Activated naive CD4-positive, alpha-beta T cell (primary cell): ENCODE measurements around the gene ATAD2B.
A peak's percentile ranks its signal among the peaks of the same experiment; 100 is the strongest.
"Not testable (repeated sequence)": the region's sequence is repeated elsewhere in the genome, so short reads cannot be mapped to it uniquely, and the experiment has no call there.

ENCODE experiments used
- DNase-seq, 4 experiments: peaks; one replicate each; lab custom pipeline; 2025; lab: John Stamatoyannopoulos, UW

ATAD2B gene

DNA sequence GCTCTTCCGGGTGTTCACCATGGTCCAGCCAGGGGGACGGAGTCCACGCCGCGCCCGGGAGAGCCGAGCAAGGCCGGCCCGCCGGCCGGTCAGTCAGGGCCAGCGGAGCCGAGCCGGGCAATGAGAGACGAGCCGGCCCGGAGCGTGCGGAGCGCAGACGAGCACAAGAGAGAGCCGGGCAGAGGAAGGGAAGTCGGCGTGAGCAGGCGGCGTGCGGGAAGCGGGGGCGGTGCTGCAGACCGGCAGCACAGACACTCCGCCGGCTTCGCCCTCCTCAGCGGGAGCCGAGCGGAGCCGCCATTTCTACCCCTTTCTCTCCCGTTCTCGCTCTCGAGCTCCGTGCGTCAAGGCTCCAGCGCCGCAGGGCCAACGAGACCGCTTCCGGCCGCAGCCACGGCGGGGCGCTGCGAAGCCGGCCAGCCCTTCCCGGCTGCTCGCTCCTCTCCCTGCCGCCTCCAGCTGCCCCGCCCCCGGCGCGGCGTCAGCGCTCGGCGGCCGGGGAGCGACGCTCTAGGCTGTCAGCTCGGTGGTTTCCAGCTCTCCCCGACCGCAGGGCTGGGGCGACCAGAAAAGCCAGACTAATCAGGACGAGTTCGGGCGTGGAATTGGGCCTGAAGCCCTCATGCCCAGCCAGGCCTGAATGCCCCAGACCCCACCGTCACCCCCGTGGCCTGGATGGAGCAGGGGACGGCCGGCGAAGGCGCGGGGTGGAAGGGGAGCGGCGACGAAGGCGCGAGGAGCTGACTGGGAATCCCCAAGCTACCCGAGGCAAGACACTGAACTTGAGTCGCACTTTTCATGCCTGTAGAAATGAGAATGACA, at the start of gene ATAD2B:
Gene ATAD2B (minus strand): TSS at position 374 of the 822 bp plus-strand sequence. CDS start 353 bp downstream, at position 21.
- DNase-seq, result peak; percentile 72 to 93 (median 83)

DNA sequence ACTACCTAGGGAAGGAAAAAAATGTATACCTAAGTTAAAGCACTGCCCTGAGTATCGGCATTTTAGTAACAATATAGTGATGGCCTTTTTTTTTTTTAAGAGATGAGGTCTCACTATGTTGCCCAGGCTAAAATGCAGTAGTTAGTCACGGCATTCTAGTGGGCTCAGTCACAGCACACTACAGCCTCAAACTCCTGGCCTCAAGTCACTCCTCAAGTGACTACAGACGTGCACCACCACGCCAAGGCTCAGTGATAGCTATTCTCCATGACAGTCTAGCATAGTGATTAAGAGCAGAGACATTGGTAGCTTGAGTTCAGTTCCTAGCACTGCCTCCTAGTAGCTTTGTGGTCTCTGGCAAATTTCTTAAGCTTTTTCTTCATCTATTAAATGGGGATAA, 40.9 kb upstream of the ATAD2B start:
- DNase-seq, result no peak

DNA sequence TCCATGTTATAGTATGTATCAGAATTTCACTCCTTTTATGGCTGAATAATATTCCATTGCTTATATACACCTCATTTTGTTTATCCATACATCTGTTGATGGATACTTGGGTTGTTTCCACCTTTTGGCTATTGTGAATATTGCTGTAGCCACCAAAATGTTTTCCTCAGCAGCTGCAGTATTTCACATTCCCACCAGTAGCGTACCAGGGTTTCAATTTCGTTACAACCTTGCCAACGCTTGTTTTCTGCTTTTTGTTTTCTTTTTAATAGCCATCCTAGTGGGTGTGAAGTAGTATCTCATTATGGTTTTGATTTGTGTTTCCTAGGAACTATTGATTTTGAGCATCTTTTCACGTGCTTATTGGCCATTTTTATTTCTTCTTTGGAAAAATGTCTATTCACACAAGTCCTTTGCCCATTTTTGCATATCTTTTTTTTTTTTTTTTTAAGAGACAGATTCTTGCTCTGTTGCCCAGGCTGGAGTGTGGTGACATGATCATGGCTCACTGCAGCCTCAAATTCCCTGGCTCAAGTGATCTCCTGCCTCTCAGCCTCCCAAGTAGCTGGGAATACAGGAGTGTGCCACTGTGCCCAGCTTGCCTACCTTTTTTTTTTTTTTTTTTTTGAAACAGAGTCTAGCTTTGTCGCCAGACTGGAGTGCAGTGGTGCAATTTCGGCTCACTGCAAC, 27.5 kb upstream of the ATAD2B start:
- DNase-seq, result no peak

DNA sequence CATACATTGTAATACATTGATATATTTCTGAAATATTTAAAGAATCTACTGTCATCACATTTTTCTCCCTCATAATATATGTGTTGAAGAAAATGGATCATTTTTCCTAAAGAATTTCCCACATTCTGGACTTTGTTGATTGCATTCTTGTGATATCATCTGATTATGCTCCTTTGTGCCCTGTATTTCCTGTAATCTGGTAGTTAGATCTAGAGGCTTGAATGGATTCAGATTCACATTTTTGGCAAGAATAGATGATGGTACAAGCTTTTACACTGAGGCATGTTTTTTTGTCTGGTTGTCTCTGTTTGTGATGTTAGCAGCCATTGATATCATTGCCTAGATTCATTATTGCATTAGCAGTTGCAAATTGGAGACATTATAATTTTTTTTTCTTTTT, 26.7 kb upstream of the ATAD2B start:
- DNase-seq, result no peak

DNA sequence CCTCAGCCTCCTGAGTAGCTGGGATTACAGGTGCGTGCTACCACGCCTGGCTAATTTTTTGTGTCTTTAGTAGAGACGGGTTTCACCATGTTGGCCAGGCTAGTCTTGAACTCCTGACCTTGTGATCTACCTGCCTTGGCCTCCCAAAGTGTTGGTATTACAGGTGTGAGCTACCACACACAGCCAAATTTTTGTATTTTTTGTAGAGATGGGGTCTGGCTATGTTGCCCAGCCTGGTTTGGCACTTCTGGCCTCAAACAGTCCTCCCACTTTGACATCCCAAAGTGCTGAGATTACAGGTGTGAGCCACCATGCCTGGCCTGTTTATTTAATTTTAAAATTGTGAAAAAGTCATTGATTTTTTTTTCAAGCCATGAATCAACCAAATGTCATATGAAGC, 25.6 kb upstream of the ATAD2B start:
- not testable (repeated sequence) for DNase-seq

DNA sequence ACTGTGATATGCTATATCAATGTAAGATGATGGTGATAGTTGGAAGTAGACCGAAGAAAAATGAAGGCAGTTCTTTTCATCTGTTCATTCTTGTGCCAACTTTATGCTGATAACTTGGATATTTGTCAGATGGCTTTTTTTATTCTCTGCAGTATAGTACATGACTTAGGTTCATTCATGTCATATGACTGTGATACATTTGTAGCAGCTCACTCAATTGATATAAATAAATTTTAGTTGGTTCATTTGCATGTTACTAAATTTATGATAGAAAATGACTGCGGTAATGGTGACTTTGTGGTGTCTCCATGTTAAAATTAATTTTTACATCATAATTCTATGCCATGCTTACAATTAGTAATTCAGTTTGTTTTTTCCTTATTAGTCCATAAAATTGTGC, 20.4 kb upstream of the ATAD2B start:
- no peak for DNase-seq

DNA sequence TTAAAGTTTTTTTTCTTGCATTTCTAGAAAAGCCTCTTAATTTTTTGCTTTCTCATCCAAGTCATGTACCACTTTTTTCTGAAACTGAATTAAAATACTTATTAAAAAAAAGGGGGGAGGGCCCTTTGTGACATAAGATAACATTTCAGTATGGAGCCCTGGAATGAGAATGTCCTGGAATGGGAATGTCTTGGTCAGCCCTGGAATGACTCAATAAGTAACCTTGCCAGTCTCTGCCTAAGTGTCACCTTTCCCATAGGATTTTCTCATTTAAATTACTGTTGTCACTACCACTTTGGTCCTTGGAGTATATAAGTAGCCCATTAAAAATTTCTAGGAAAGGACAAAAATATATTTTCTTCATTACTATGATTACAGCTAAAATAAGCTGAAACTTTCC, 18.1 kb upstream of the ATAD2B start:
- DNase-seq, result no peak

DNA sequence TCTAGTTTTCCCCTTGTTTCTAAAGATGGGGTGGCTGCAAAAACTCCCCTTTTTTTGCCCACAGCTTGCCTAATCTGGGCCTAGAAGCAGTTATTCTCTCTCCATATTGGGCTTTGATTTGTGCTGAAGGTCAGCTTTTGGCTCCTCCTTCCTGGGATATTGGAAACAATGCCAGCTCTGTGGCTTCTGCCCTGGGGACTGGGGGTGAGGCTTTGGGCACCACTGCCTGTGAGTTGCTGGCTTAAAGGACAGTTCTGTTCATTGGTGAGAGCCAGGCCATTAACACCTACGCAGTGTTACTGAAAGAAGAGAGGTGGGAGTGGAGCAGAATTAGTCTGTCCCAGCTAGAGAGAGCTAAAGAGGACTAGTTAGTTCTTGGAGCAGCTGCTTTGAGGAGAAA, 17.6 kb upstream of the ATAD2B start:
- DNase-seq, result no peak

DNA sequence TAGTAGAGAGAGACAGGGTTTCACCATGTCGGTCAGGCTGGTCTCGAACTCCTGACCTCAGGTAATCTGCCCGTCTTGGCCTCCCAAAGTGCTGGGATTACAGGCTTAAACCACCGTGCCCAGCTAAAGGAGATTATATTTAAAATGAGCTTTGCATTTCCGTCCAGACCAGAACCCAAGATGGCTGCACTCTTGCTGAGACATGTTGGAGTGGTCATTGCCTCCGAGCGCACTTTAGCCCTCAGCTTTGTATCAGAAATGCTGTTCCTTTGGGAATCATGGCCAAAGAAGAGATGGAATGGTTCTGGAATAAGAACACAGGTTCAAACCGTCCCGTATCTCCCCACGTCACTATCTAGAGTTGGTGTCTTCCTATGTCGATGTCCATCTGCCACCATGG, 16.7 kb upstream of the ATAD2B start:
- DNase-seq, result no peak

DNA sequence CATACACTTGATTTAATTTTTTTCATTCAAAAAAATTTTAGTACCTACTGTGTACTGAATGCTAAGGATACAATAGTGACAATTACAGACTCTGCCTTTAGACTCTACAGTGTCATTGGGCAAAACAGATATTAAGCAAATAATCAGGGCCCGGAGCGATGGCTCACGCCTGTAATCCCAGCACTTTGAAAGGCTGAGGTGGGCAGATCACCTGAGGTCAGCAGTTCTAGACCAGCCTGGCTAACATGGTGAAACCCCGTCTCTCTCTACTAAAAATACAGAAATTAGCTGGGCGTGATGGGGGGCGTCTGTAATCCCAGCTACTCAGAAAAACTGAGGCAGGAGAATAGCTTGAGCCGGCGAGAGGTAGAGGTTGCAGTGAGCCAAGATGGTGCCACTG, 14.7 kb upstream of the ATAD2B start:
- no peak for DNase-seq

DNA sequence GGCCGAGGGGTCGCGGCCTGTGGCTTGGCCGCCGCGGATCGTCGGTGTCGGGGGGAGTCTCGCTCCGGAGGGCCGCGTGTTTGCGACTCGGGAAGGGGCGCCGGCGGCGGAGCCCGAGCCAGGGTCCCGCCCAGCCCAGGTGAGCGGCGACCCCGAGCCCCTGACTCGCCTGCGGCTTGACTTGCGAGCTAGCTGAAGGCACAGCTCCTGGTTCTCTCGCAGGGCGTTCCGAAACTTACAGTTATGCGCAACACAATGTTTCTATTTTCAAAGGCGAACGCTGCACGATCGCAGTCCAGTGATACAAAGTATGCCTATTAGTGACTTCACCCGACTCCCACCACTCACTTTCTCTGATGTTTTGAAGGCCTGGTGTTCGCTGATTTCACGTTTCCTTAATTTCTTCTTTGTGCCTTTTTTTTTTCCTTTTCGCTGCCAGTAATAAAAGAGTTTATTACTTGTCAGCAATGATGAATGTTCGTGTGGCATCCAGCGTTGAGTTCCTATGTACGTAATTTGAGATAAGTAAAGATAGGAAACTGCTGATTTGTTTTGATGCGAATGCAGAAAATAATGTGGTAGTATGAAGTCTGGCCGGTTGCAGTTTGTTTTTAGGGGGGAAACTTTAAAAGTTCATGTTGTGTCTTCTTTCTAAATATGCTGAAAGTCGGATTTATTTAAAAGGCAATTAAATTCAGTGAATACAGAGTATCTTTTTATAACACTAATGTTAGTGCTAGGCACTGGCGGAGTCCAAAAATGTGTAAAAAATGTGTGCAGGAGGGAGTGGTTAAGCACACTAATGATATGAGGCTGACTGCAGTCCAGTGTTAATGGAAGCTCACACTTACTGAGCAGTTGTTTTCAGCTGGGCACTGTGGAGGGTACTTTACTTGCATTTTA, 14.0 kb upstream of the ATAD2B start:
- DNase-seq, result no peak

DNA sequence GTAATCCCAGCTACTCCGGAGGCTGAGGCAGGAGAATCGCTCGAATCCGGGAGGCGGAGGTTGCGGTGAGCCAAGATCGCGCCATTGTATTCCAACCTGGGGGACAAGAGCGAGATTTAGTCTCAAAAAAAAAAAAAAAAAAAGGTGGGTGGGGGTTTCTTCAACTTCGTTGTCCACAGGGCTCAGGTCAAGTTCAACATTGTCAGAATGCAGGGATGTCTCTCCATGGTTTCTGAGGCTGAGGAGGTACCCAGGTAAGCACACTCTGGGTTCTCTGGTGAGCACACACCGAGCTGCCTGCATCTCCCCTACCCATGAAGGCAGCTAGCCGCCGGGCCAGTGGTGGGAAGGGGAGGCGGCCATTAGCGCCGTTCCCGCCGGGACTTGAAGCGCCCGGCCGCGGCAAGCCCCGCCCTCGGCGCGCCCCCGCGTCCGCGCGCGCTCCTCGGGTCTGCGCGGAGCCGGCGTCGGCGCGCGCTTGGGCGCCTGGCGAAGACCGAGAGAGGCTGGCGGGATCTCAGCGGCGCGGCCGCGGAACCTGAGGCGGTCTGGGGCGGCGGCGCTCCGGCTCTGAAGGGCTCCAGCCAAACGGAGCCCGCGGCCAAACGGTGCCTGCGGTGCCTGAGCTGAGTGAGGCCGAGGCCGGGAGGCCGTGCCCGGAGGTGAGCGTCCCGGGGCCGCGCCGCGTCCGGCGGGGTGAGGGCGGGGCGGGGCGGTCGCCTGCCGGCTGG, 13.2 kb upstream of the ATAD2B start, which contains the start of gene UBXN2A:
Gene UBXN2A (plus strand): TSS at position 477 of the 731 bp plus-strand sequence. CDS start 17,852 bp downstream, outside the sequence.
- DNase-seq, result peak; percentile 34 to 68 (median 40)

DNA sequence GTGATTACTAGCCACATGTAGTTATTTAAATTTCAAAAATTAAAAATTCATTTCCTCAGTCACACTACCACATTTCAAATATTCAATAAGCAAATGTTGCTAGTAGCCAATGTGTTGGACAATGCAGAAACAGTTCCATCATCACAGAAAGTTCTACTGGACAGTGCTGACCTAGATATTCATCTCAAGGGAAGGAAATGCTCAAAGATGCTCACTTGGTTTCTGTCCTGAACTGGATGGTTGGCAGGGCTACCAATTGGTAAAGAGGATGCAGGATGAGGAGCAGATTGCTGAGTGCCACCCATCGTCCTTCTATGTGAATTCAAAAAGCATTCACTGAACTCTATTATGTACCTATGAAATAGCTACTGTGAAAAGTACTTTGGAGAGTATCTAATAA, 7.3 kb upstream of the ATAD2B start:
- no peak for DNase-seq

DNA sequence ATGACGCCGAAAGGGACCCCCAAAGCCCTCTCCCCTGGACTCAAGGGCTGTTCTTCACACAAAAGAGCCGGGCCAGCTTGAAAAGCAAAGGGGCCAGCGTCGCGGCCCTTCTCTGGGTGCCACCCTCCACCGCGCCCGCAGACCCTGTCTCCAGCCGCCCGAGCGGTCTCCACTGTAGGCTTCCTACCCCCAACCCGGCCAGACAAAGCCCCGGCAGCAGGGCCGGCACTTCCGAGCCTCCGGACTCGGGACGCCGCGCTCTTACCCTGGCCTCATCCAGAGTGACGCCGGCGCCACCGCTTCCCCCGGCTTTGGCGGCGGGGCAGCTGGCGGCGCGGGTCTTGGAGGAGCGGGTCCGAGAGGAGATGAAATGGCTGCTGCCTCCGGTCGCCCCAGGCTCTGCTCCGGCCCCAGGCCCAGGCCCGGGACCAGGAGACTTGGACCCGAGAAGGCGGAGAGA, 603 bp downstream of the ATAD2B start:
- peak in 3 of 4 experiments; percentile 19 to 43 (median 25) for DNase-seq

DNA sequence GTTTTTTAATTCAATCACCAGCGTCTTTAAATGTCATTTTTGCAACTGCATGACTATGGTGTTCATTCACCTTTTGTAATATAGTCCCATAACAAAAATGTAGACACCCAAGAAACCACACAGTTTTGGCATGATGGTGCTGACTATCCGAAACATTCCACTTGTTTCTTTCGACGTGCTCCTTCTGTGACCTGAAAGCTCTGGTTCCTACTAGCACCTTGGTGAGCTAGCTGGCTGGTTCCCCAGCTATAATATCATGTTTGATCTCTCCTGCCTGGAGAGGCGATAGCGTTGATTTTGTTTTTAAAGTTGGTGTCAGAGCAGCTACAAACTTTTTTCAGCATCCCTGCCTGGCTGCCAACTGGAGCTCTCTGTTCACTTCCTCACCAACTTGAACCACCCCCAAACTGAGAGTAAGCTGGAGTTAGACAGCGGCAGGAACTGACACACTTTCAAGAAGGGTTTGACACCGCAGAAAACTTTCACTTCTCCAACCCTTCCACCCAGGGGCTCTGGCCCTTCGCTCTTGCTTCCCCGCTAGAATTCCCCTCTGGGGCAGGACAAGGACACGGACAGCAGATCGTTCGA, 1.1 kb downstream of the ATAD2B start:
- DNase-seq, result peak in 3 of 4 experiments; percentile 19 to 39 (median 26)

DNA sequence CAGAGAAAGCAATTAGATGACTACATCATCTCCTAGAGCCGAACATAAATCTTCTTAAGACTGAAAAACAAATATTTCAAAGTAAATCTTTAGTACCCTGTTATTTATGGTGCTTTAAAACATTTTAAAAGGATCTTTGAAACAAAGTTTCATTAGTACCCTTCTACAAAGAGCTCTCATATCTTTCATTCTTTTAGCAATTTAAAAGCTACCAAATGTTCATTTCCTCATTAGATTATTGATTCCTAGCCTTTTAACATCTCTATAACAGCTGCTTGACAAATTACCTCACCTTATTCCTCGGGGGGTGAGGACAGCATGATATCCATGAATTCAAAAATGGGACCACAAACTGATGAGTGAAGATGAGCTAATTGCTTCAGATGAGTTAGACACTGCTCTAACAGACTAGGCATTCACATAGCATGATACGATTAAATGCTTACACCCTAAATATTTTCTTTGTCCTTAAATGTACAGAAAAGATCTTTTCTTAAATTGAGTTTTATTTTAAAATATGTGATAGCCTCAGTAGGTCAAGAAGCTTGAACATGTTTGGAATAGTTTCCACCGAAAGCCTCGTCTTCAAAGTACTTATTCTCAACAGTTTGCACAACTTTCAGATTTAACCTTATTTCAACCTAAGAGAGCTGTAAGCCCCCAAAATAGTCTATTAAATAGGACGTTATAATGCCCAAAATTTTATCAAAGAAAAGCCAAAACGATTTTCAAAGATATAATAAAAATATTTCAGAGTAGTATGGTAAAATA, 2.1 kb downstream of the ATAD2B start:
- no peak for DNase-seq

DNA sequence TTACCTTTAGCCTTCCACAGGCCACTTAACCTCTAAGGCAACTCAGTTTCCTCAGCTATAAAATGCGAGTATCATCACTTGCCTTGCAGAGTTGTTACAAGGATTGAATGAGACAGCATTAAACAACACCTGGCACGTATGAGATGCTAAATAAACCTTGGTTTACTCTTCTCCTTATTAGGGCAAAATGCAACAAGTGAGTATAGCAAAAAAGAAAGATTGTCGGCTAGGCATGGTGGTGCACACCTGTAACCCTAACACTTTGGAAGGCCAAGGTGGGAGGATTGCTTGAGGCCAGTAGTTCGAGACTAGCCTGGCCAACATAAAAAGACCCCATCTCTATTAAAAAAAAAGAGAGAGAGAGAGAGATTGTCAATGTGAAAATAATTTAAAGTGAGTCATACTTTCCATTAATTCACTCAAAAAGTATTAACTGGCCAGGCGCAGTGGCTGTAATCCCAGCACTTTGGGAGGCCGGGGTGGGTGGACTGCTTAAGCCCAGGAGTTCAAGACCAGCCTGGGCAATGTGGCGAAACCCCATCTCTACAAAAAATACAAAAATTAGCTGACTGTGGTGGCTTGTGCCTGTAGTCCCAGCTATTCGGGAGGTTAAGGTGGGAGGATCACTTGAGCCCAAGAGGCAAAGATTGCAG, 8.0 kb downstream of the ATAD2B start:
- no peak for DNase-seq

DNA sequence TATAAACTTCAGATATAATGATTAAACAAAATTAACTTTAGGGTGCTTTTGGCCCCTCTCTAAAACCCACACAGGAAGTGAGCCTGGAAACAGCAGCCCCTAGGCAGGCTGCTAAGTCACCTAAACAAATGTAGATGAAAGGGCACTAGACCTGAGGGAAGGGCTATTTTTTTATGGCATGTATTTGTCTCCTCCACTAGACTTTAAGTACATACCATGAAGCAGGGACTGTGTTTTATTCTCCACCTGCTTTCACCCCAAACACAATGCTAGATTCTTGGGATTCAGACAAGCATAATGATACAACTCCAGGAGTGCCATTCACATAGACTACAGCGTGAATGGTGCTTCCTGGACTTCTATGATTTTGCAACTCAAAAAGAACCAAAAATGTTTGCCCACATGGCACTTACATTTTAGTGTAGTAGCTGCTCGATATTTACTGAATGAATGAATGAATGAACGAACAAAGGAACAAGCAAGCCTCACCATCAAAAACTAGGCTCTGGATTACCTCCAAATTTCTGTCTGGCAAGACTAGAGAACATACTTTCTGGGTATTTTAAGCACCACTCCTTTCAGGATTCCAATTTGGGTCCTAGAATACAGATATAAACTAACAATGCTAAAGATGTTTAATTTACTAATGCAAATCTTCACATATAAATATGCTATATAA, 10.1 kb downstream of the ATAD2B start:
- no peak for DNase-seq

DNA sequence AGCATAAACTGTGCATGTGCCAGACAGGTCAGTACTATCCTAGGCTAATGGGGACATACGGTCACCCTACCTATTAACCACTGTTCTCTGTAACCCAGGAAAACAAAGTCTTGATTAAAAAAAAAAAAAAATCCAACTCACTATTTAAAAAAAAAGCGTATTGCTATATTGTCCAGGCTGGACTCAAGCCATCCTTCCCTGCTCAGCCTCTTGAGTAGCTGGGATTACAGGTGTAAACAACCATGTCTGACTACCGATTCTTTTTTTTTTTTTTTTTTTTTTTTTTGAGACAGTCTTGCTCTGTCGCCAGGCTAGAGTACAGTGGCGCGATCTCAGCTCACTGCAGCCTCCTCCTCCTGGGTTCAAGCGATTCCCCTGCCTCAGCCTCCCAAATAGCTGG, 11.6 kb downstream of the ATAD2B start:
- DNase-seq, result no peak
